Measurements from ENCODE around the gene LBHD1. TPM values are rescaled to one million over a fixed set of nuclear protein-coding genes. Genes with fewer than 3 reads are reported as not detected.

Gene LBHD1
- 3.6 and 3.9 TPM in 2 replicates for total RNA-seq (2014; rRNA removed; shearing (Covaris generic))
- 3.7 and 6.2 TPM in 2 replicates for polyA plus RNA-seq (2015; cell fraction: cytosol; rRNA removed)
- 35.2 and 41.0 TPM in 2 replicates for polyA plus RNA-seq (2015; cell fraction: nucleus; rRNA removed)

GRCh38 chr11:62671608-62672389, at the start of gene LBHD1, which contains the start of gene UQCC3:
TSS of gene LBHD1 (minus strand) at chr11:62672267. CDS start at chr11:62670031, 2,236 bp downstream.
TSS of gene UQCC3 (plus strand) at chr11:62671673. CDS start at chr11:62671746, 73 bp downstream.
- peak; percentile 74 for DNase-seq (ENCODE audit: low read depth, low spot score)
- in situ Hi-C loops (cut with HindIII; ENCODE audit: low pct_unique_long_range_greater_than_20kb, low sequenced_read_pairs): no loop called here

- DNase-seq (ENCODE audit: low read depth, low spot score): no peak
- in situ Hi-C loops (cut with HindIII; ENCODE audit: low pct_unique_long_range_greater_than_20kb, low sequenced_read_pairs): no loop called here
These were observed 47.4 kb upstream of the LBHD1 start for GRCh38 chr11:62719302-62719978.

- DNase-seq (ENCODE audit: low read depth, low spot score): no peak
- in situ Hi-C loops (cut with HindIII; ENCODE audit: low pct_unique_long_range_greater_than_20kb, low sequenced_read_pairs): no loop called here
These were observed 44.7 kb upstream of the LBHD1 start for GRCh38 chr11:62716816-62717215.

- DNase-seq (ENCODE audit: low read depth, low spot score): no peak
- in situ Hi-C loops (cut with HindIII; ENCODE audit: low pct_unique_long_range_greater_than_20kb, low sequenced_read_pairs): no loop called here
These were observed 44.1 kb upstream of the LBHD1 start for GRCh38 chr11:62716206-62716605.

- no peak for DNase-seq (ENCODE audit: low read depth, low spot score)
These were observed 43.4 kb upstream of the LBHD1 start for GRCh38 chr11:62715150-62716130.

GRCh38 chr11:62713343-62713742, 41.3 kb upstream of the LBHD1 start:
- no peak for DNase-seq (ENCODE audit: low read depth, low spot score)
- in situ Hi-C loops (cut with HindIII; ENCODE audit: low pct_unique_long_range_greater_than_20kb, low sequenced_read_pairs): no loop called here

More at GRCh38 chr11:62715150-62716130, 43.4 kb upstream of the LBHD1 start:
- in situ Hi-C loops (cut with HindIII; ENCODE audit: low pct_unique_long_range_greater_than_20kb, low sequenced_read_pairs): no loop called here

GRCh38 chr11:62712861-62713260, 40.8 kb upstream of the LBHD1 start:
- in situ Hi-C loops (cut with HindIII; ENCODE audit: low pct_unique_long_range_greater_than_20kb, low sequenced_read_pairs): no loop called here
- DNase-seq (ENCODE audit: low read depth, low spot score): no peak

- no peak for DNase-seq (ENCODE audit: low read depth, low spot score)
- in situ Hi-C loops (cut with HindIII; ENCODE audit: low pct_unique_long_range_greater_than_20kb, low sequenced_read_pairs): no loop called here
These were observed 40.3 kb upstream of the LBHD1 start for GRCh38 chr11:62712276-62712812.

- no peak for DNase-seq (ENCODE audit: low read depth, low spot score)
- in situ Hi-C loops (cut with HindIII; ENCODE audit: low pct_unique_long_range_greater_than_20kb, low sequenced_read_pairs): no loop called here
These were observed 37.9 kb upstream of the LBHD1 start for GRCh38 chr11:62710001-62710345.

GRCh38 chr11:62709247-62710000, 37.4 kb upstream of the LBHD1 start:
- peak; percentile 96 for DNase-seq (ENCODE audit: low read depth, low spot score)
- in situ Hi-C loops (cut with HindIII; ENCODE audit: low pct_unique_long_range_greater_than_20kb, low sequenced_read_pairs): no loop called here

- in situ Hi-C loops (cut with HindIII; ENCODE audit: low pct_unique_long_range_greater_than_20kb, low sequenced_read_pairs): no loop called here
- no peak for DNase-seq (ENCODE audit: low read depth, low spot score)
These were observed 36.7 kb upstream of the LBHD1 start for GRCh38 chr11:62708793-62709192.

GRCh38 chr11:62708392-62708791, 36.3 kb upstream of the LBHD1 start:
- in situ Hi-C loops (cut with HindIII; ENCODE audit: low pct_unique_long_range_greater_than_20kb, low sequenced_read_pairs): no loop called here
- no peak for DNase-seq (ENCODE audit: low read depth, low spot score)

- in situ Hi-C loops (cut with HindIII; ENCODE audit: low pct_unique_long_range_greater_than_20kb, low sequenced_read_pairs): no loop called here
These were observed 35.3 kb upstream of the LBHD1 start, which contains the start of the genes BSCL2 and GNG3 for GRCh38 chr11:62707277-62707861. TSS of gene BSCL2 (minus strand) at chr11:62707424. CDS start at chr11:62707195, 229 bp downstream. TSS of gene GNG3 (plus strand) at chr11:62707676. CDS start at chr11:62708296, 620 bp downstream.

GRCh38 chr11:62706850-62707247, 34.8 kb upstream of the LBHD1 start:
- in situ Hi-C loops (cut with HindIII; ENCODE audit: low pct_unique_long_range_greater_than_20kb, low sequenced_read_pairs): no loop called here
- no peak for DNase-seq (ENCODE audit: low read depth, low spot score)

More at GRCh38 chr11:62707277-62707861, 35.3 kb upstream of the LBHD1 start, which contains the start of the genes BSCL2 and GNG3:
- no peak for DNase-seq (ENCODE audit: low read depth, low spot score)

- peak; percentile 86 for DNase-seq (ENCODE audit: low read depth, low spot score)
- in situ Hi-C loops (cut with HindIII; ENCODE audit: low pct_unique_long_range_greater_than_20kb, low sequenced_read_pairs): no loop called here
These were observed 34.1 kb upstream of the LBHD1 start for GRCh38 chr11:62705880-62706849.
